Daoy (cell line): Measurements from ENCODE around the gene PHTF2. TPM values are rescaled to one million over a fixed set of nuclear protein-coding genes. Genes with fewer than 3 reads are reported as not detected.
"Not testable (repeated sequence)": the region's sequence is repeated elsewhere in the genome, so short reads cannot be mapped to it uniquely, and the experiment has no call there.

ENCODE experiments used
- DNase-seq: peaks from one replicate; pipeline ENCODE4 v3.0.0-alpha.2; 2015; ENCODE audit warnings: low read depth
- total RNA-seq: library from RNA; depleted of rRNA; stranded (reverse); fragments of >200 nt; shearing (Covaris generic); gene quantifications from 2 replicates; pipeline ENCODE4 v1.2.3, GENCODE V29; 2014

Gene PHTF2
- total RNA-seq, 1 experiment from 2014 or later = 26.9 TPM

DNA sequence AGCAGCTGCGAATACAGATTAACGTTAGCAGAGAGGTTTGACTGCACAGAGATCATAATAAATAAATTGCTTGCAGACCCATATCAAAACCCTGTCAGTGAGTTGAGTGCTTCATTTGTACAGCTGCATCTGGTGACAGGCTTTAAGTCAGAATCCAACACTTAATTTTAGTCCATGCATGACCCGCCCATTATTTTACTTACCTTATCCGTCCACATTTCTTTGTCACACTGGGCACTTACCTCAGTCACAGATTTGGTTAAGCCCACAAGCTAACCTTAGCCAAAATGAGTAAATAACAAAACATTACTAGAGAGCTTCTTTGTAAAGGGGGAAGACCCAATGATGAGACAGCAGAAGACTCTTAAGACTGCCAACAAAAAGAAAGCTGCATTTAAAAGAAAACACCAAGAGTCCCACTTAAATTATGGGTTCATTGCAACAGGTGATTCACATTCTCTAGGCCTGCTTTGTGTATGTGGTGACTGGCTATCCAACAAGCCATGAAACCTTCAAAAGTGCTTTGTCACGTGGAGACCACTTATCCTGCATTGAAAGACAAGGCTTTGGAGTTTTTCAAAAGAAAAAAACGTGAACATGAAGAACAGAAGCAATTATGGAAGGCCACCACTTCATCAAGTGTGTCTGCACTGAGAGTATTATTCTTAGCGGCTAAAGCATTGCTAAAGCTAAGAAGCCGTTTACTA lies 32.2 kb downstream of the PHTF2 start:
- no peak for DNase-seq

GRCh38 chr7:77831481-77831880 lies 32.9 kb downstream of the PHTF2 start:
- DNase-seq = no peak

GRCh38 chr7:77831953-77832352 lies 33.4 kb downstream of the PHTF2 start:
- no peak for DNase-seq

DNA sequence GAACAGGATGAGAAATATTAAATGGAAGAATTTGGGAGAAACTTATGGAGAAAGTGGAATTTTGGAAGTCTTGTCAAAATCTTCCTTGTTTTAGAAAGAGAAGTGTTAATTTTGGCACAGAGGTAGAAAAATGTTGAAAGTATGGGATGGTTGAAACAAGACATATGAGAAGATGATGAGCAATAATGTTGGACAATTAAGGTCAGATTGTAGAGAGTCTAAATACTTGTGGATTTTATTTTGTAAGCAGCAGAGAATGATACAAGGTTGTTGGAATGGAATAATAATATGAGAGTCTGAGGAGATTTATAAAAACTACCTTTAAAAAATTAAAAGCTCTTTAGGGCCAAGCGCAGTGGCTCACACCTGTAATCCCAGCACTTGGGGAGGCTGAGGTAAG lies 34.6 kb downstream of the PHTF2 start:
- DNase-seq = no peak

GRCh38 chr7:77836425-77836824 lies 37.9 kb downstream of the PHTF2 start:
- not testable (repeated sequence) for DNase-seq

- DNase-seq = no peak
These were observed 38.7 kb downstream of the PHTF2 start for GRCh38 chr7:77837275-77837674.

DNA sequence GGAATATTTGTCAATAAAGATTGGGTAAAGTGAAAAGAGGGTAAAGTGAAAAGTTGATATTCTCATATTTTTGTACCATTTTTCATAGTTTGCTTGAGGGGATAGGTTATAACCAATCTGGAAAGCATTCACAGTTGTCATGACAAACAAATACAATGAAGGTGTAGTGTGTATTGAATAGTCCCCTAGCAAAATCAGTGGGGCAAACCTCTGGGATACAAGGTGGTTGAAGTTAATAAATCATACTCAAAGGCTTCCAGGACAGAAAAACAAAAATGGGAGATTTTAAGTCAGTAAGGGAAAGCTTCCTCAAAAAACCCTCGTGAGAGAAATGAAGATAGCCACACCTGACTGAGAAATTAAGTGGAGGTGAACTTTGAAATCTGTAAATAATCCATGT lies 39.4 kb downstream of the PHTF2 start:
- DNase-seq = no peak

GRCh38 chr7:77838929-77839491 lies 40.4 kb downstream of the PHTF2 start:
- DNase-seq = no peak

DNA sequence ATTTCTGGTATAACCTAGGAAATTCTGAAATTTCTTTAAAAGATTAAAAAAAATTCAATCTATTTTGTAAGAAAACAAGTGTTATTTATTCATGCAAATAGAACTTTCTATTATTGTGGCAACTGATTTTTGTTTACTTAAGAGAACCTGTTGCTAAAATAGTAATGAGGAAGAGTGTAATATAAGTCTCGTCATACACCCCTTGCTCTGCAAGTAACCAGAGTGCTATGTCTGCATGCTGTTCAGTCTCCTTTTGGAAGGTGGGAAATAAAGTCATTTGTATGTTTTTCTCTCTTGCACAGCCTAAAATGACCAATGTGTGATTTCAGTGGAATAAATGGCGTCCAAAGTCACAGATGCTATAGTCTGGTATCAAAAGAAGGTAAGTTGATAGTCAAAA lies 41.3 kb downstream of the PHTF2 start:
- no peak for DNase-seq

DNA sequence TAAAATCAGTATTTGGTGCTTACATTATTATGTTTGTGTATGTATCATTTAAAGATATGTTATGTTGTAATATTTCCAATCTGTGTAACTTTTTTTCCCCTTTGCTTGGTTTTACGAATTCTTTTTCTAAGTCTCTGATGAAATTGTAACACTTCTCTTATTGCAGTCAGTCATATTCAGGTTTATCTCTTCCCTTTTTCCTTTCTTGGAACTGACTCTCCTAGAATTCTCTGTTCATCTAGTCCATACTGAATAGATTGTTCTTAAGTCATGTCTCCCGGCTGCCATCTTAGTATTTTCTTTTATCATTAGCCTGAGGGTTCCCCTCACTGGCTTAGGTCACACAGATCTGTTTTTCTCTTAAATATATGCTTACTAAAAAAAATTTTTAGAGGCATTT lies 44.6 kb downstream of the PHTF2 start:
- DNase-seq = no peak

DNA sequence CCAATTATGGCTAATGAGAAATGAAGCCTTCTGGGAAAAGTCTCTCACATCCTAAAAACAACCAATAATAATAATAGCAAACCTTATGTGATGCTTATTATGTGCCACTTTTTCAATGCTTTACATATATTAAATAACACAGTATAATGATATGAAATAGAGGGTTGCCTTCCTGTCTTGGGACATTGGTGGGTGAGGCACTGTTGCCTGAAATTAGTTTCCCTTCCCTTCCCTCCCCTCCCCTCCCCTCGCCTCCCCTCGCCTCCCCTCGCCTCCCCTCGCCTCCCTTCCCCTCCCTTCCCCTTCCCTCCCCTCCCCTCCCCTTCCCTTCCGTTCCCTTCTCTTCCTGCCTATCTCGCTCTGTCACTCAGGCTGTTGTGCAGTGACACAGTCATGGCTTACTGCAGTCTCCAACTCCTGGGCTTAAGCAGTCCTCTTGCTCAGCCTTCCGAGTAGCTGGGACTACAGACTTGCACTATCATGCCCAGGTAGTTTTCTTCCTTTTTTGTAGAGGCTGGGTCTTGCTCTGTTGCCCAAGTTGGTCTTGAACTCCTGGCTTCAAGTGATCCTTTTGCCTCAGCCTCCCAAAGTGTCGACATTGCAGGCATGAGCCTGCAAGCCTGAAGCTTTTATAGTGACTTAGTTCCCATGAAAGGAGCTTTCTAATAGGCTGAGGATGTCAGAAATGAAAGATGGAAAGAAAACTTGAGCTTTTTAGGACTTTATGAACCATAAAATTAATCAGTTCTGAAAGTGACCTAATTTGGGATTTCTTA lies 47.9 kb downstream of the PHTF2 start:
- DNase-seq = no peak

DNA sequence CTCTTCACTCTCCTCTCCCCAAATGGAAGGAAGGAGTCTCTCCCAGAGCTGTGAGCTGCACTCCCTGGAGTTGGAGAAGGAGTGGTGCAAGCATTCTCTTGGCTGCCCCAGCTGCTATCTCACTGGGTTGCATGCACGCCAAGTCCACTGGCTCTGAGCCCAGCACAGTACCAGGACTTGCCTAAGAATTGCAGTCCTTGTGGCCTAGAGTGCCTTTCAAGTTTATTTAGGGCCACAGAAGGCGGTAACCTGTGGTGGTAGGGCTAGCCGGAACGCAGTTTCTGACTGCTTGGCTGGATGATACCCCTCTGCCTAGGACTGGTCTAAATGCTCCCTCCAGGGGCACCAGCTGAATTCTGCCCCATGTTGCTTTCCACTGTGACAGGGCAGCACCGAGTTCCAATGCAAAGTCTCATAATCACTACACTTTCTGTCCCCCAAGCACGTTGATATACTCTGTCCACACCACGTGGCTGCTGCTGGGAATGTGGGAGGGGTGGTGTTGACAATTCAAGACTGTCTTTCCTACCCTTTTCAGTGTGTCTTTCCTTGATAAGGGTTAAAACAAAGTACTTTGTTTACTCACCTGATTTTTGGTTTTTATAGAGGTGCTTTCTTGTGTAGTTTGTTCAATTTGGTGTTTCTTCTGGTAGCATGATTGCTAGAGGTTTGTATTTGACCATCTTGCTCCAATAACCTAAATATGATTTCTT lies 57.0 kb downstream of the PHTF2 start:
- no peak for DNase-seq

- no peak for DNase-seq
These were observed 59.7 kb downstream of the PHTF2 start for GRCh38 chr7:77858278-77858677.

- DNase-seq = no peak
These were observed 60.8 kb downstream of the PHTF2 start for GRCh38 chr7:77859343-77859742.

DNA sequence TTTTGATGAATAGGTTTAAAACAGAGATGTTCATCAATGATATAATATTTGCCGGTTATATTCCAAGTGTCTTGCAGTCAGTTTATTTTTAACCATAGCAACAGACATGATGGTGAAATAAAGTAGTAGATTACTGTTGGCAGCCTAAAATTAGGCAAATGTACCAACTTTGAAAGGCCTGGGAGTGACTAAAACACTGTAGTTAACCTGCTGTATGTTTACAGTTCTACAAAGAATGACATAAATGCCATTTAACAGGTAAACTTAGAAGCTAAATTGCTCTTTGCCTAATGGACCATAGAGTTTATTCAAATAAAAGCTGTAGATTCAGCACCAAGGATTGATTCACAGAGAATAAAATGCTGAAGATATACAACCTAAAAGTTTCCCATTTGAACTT lies 64.1 kb downstream of the PHTF2 start:
- DNase-seq = no peak

DNA sequence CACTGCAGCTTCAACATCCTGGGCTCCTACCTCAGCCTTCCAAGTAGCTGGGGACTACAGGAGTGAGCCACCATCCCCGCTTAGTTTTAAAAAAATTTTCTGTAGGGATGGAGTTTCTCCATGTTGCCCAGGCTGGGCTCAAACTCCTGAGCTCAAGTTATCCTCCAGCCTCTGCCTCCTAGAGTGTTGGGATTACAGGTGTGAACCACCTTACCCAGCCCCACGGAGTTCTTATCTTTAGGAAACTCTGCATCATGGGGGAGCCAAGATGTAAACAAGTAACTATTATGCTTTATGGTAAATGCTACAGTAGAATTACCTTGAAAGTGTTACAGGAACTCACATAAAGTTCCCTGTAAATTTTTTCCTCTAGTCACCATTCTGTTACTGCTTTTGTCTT lies 65.3 kb downstream of the PHTF2 start:
- DNase-seq = no peak

GRCh38 chr7:77866370-77866769 lies 67.8 kb downstream of the PHTF2 start:
- DNase-seq = no peak

DNA sequence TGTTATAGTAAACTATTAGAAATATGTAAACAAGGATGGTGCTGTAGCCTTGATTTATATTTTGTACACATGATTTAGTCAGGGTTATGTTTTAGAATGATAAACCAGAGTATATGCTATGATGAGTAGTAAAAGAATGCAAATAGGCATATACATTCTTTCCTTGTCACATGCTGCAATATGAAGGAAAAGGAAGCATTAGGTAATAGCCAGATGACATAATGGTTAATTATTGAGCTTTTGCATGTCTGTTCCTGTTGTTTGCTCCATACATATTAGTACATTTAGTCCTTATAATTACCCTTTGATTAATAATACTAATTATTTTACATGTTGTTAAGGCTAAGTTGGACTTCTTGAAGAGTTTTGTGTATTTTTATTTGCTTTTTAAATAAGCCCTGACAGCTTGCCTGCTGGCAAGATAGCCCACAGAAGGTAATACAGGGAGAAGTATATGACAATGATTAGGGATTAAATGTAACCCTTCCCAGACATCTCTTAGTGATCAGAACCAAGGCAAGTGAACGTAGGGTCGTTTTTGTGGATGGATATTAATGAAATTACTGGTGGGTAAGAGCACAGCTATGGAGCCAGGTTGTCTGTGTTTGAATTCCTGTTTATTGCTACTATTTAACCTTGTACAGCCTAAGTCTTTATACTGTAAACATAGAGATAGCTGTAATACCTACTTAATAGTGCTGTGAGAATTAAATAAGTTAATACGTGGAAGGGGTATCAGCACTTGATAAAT lies 68.4 kb downstream of the PHTF2 start:
- DNase-seq = no peak

GRCh38 chr7:77867537-77867865 lies 68.9 kb downstream of the PHTF2 start:
- no peak for DNase-seq

GRCh38 chr7:77872256-77872655 lies 73.7 kb downstream of the PHTF2 start:
- DNase-seq = not testable (repeated sequence)

DNA sequence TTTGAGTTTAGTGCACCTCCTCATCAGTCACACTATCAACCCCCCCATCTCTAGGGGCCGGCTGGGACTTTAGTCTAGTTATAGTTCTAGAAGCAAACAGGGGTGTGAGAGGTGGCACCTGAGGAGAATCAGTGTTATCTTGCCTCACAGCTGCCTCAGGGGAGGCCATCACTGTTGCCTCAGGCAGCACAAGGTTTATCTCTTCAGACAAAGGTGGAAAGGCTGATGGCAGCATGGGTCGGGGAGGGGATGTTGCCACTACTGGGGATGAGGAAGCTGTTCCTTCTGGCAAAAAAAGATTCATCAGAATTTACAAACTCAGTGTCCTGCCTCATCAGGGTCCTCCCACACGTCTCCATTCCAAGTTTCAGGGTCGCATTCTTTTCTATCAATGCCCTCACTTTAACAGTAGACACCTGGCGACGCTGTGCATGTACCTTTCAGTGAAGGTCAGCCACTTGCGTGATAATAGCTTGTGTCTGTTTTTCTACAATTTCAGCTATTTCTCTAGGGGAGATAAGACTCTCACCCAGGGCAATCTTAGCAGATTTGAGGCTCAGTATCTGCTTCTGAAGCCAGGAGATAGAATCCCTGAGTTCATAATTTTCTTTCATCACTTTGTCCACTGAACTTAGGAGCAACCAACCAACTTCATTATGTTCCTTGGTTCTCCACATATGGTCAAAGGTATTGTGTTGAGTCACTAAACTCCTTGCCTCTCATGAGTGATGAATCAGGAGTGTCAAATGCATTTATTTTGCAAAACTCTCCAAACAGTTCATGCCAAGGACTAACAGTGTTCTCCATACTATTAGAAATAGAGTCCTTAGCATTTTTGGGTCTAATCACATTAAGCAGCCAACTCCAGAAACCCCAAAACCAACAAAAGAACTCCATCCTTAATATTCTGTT lies 75.1 kb downstream of the PHTF2 start:
- not testable (repeated sequence) for DNase-seq
